IPS-18a (cell line): Measurements from ENCODE around the gene NDUFB2.

ENCODE experiments used
- H3K27ac ChIP-seq: one replicate; pipeline ENCODE4 v1.5.1; 2013; ENCODE audit warnings: low read length
- H3K27me3 ChIP-seq: one replicate; pipeline ENCODE4 v1.6.1; 2013; ENCODE audit warnings: mild to moderate bottlenecking, low read length; ENCODE audit not compliant: control insufficient read depth, insufficient read depth
- H3K36me3 ChIP-seq: one replicate; pipeline ENCODE4 v1.6.1; 2013; ENCODE audit warnings: low read depth, low read length; ENCODE audit not compliant: control insufficient read depth
- H3K4me1 ChIP-seq: one replicate; pipeline ENCODE4 v1.6.1; 2013; ENCODE audit warnings: low read depth, low read length; ENCODE audit not compliant: control insufficient read depth
- H3K4me3 ChIP-seq: one replicate; pipeline ENCODE4 v1.5.1; 2013; ENCODE audit warnings: low read length
- H3K9ac ChIP-seq: one replicate; pipeline ENCODE4 v1.6.1; 2013; ENCODE audit warnings: mild to moderate bottlenecking, low read length, moderate library complexity
- H3K9me3 ChIP-seq: one replicate; pipeline ENCODE4 v1.6.1; 2013; ENCODE audit warnings: low read depth, low read length; ENCODE audit not compliant: control insufficient read depth

Gene NDUFB2

DNA sequence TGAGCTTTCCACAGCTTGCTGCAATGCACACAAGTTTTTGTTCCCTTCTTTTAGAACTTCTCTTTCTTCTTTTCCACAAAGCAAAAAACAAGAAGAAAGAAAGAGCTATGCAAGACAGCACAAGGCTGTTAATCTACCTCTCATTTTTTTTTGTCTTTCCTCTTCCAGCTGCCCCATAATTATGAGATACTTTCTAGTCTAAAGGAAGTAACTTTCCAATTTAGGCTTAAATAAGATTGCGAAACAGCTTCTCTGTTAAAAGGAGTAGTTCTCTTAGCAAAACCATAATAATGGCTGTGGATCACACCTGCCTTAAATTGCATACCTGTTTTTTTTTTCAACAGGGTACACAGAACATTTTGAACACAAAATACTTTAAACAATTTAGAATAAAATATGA, 56.0 kb downstream of the NDUFB2 start:
- Histone ChIP-seq H3K27ac (no peak overlapping the region), H3K36me3 (peaks cover 22% of the 10 kb centered on the region), H3K4me3 (no peak overlapping the region), H3K9me3 (no peaks in the 10 kb centered on the region), H3K27me3 (no peaks in the 10 kb centered on the region), H3K9ac (no peak overlapping the region), H3K4me1 (peaks cover 7% of the 10 kb centered on the region)

DNA sequence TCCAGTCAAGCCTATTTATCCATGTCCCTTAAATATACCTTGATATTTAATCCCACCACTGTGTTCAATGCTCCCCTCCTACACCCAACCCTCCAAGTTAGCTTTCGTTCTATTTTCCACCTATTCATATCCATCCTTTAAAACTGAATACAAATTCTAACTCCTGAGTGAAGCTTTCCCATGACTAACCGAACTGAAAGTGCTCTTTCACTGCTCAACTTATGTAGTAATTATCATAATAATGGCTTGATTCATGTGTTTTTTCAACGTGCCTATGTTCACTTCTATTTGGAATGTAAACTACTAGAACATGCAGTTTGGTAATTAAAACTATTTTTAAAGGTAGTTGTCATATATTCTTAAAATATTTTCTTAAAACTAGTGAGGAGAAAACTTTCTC, 58.0 kb downstream of the NDUFB2 start:
- peak overlapping the region; percentile 20 for H3K27ac ChIP-seq
- no peak overlapping the region for H3K4me3 ChIP-seq

More for the DNA sequence above, 58.0 kb downstream of the NDUFB2 start:
- H3K9me3 ChIP-seq, result no peaks in the 10 kb centered on the region
- no peak overlapping the region for H3K9ac ChIP-seq
- H3K27me3 ChIP-seq, result no peaks in the 10 kb centered on the region
- peaks cover 8% of the 10 kb centered on the region for H3K36me3 ChIP-seq
- peaks cover 7% of the 10 kb centered on the region for H3K4me1 ChIP-seq
